Memory B cell (primary cell): ENCODE data around the gene ZBTB16.
A peak's percentile ranks its signal among the peaks of the same experiment; 100 is the strongest.

Experiments used
- ATAC-seq: fragments of 150-1000 bp; cut with Tn5 transposase; 2 replicates; pipeline ENCODE4 v1.10.0; 2021; ENCODE audit warnings: low read depth, mild to moderate bottlenecking, moderate library complexity
- DNase-seq, 2 donors: peaks; one replicate each; pipeline ENCODE4 v3.0.0; 2022; ENCODE audit warnings: low spot score in 2 of 2
- H3K27ac Mint-ChIP-seq: one replicate; pipeline ENCODE4 v1.8.0; 2022; ENCODE audit warnings: mild to moderate bottlenecking, moderate library complexity, mixed read lengths
- H3K27me3 Mint-ChIP-seq: one replicate; pipeline ENCODE4 v1.8.0; 2022; ENCODE audit warnings: mixed read lengths
- H3K36me3 Mint-ChIP-seq: one replicate; pipeline ENCODE4 v1.8.0; 2022; ENCODE audit warnings: mild to moderate bottlenecking, mixed read lengths
- H3K4me1 Mint-ChIP-seq: one replicate; pipeline ENCODE4 v1.8.0; 2022; ENCODE audit warnings: mixed read lengths
- H3K4me3 Mint-ChIP-seq: one replicate; pipeline ENCODE4 v1.8.0; 2022; ENCODE audit warnings: mild to moderate bottlenecking, moderate library complexity, mixed read lengths
- H3K9me3 Mint-ChIP-seq: one replicate; pipeline ENCODE4 v1.8.0; 2022; ENCODE audit warnings: mixed read lengths

The ZBTB16 gene

GRCh38 chr11:114078423-114078822 lies 18.9 kb downstream of the ZBTB16 start:
- peaks cover 24% of the 10 kb centered on the region for H3K4me1 Mint-ChIP-seq
- DNase-seq (no peak), ATAC-seq (no peak)
- no peaks in the 10 kb centered on the region for H3K9me3 Mint-ChIP-seq
- no peak overlapping the region for H3K27ac Mint-ChIP-seq
- no peaks in the 10 kb centered on the region for H3K36me3 Mint-ChIP-seq
- no peak overlapping the region for H3K4me3 Mint-ChIP-seq
- peaks cover 32% of the 10 kb centered on the region for H3K27me3 Mint-ChIP-seq

DNA sequence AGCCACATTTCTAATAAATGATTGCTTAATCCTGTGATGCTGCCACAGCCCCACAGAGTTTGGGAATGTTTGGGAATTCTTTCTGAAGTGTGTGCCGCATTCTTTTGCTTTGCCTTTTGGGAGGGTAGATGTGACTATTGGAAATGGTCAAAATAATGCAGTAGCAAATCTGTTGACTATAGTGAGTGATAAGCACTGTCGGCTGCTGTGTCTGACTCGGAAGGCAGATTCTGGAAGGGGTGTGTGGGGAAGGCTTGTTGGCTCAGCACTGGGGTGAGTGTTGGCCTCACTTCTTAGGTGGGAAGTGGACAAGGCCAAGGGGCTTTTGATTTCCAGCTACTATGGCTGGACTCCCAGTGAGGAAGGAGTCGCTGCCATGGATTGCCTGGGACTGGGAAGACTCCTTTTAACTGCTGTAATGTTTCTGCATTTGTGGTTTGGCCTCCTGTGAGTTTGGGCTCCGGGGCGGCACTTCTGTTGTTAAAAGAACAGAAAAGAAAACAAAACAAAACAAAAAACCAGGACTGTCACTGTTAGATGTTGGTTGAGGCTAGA lies 20.1 kb downstream of the ZBTB16 start:
- Mint-ChIP-seq H3K4me1 (peaks cover 27% of the 10 kb centered on the region), H3K27ac (no peak overlapping the region), H3K4me3 (no peak overlapping the region), H3K27me3 (peaks cover 39% of the 10 kb centered on the region), H3K36me3 (no peaks in the 10 kb centered on the region), H3K9me3 (no peaks in the 10 kb centered on the region)
- DNase-seq (no peak), ATAC-seq (no peak)

GRCh38 chr11:114080219-114080618 lies 20.7 kb downstream of the ZBTB16 start:
- H3K27ac Mint-ChIP-seq: no peak overlapping the region
- H3K9me3 Mint-ChIP-seq: no peaks in the 10 kb centered on the region
- peaks cover 36% of the 10 kb centered on the region for H3K27me3 Mint-ChIP-seq
- DNase-seq: no peak
- peaks cover 24% of the 10 kb centered on the region for H3K4me1 Mint-ChIP-seq
- ATAC-seq: no peak
- no peaks in the 10 kb centered on the region for H3K36me3 Mint-ChIP-seq
- H3K4me3 Mint-ChIP-seq: no peak overlapping the region

DNA sequence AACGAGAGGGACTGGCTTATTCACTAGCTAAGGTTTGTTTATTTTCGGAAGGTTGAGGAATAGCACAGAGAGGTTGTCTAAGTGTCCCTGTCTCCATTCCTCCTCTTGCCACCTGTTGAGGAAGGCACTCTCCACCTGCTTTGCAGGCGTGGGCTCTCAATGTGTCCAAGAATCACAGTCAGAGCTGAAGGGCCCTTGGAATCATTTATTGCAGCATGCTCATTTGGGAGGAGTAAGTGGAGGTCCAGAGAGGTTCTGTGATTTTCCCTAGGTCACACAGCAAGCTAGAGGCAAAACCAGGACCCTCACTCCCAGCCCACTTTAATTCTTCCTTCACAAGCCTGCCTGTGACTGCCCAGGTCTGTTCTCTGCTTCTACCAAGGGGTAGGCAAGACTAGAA lies 21.3 kb downstream of the ZBTB16 start:
- H3K27me3 Mint-ChIP-seq: peaks cover 35% of the 10 kb centered on the region
- peaks cover 24% of the 10 kb centered on the region for H3K4me1 Mint-ChIP-seq
- no peak overlapping the region for H3K4me3 Mint-ChIP-seq
- no peak for ATAC-seq
- no peak overlapping the region for H3K27ac Mint-ChIP-seq
- no peak for DNase-seq
- H3K9me3 Mint-ChIP-seq: no peaks in the 10 kb centered on the region
- H3K36me3 Mint-ChIP-seq: no peaks in the 10 kb centered on the region

DNA sequence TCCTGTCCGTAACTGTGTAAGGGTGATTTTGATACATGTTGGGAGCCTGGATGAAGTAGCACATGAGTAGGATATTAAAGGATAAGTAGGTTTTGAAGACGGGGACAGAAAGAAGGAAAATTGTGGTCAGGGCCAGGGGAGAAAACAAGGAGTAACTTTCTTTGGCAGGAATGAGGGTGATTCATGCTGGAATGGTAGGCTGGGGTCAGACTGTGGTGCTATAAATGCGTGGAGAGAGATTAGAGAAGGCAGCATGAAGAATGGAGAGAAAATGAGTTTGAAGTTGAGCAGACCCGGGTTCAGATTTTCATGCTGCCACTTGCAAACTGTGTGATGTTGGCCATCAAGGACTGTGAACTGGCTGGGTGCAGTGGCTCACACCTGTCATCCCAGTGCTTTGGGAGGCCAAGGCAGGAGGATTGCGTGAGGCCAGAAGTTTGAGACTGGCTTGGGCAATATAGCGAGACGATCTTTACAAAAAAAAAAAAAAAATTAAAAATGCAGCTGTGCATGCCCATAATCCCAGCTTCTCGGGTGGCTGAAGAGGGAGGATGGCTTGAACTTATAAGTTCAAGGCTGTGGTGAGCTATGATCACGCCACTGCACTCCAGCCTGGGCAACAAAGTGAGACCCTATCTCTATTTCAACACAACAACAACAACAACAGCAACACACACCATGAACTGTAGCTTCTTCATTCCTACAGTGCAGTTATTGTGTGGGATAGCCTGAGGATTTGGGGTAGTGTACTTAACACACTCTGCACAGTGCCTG lies 22.3 kb downstream of the ZBTB16 start:
- Mint-ChIP-seq H3K36me3 (no peaks in the 10 kb centered on the region), H3K27ac (no peak overlapping the region), H3K4me1 (peaks cover 24% of the 10 kb centered on the region), H3K9me3 (no peaks in the 10 kb centered on the region), H3K27me3 (peaks cover 36% of the 10 kb centered on the region), H3K4me3 (no peak overlapping the region)
- ATAC-seq (no peak), DNase-seq (no peak)

DNA sequence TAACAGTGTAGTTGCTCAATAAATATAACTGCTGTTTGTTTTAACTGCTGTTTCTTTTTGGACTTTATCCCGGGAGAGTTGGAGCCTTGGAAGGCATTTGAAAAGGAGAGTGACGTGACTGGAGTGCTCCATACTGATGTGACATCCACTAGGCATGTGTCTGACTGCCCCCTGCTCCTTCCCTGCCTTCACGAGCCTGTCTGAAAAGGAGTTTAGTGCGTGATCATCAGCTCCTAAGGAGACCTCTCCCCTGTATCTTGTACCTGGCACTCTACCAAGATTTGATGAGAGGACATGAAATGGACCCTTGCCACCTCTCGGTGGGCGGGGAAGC lies 22.9 kb downstream of the ZBTB16 start:
- no peak for ATAC-seq
- DNase-seq: no peak
- no peak overlapping the region for H3K4me3 Mint-ChIP-seq
- H3K27me3 Mint-ChIP-seq: peaks cover 36% of the 10 kb centered on the region
- H3K36me3 Mint-ChIP-seq: no peaks in the 10 kb centered on the region
- no peaks in the 10 kb centered on the region for H3K9me3 Mint-ChIP-seq
- H3K4me1 Mint-ChIP-seq: peaks cover 19% of the 10 kb centered on the region
- H3K27ac Mint-ChIP-seq: no peak overlapping the region

- H3K27ac Mint-ChIP-seq: no peak overlapping the region
- no peak for DNase-seq
- no peaks in the 10 kb centered on the region for H3K36me3 Mint-ChIP-seq
- H3K4me1 Mint-ChIP-seq: peaks cover 16% of the 10 kb centered on the region
- H3K27me3 Mint-ChIP-seq: peaks cover 36% of the 10 kb centered on the region
- no peak for ATAC-seq
- no peaks in the 10 kb centered on the region for H3K9me3 Mint-ChIP-seq
- no peak overlapping the region for H3K4me3 Mint-ChIP-seq
Measured at GRCh38 chr11:114082767-114083181, 23.3 kb downstream of the ZBTB16 start.

DNA sequence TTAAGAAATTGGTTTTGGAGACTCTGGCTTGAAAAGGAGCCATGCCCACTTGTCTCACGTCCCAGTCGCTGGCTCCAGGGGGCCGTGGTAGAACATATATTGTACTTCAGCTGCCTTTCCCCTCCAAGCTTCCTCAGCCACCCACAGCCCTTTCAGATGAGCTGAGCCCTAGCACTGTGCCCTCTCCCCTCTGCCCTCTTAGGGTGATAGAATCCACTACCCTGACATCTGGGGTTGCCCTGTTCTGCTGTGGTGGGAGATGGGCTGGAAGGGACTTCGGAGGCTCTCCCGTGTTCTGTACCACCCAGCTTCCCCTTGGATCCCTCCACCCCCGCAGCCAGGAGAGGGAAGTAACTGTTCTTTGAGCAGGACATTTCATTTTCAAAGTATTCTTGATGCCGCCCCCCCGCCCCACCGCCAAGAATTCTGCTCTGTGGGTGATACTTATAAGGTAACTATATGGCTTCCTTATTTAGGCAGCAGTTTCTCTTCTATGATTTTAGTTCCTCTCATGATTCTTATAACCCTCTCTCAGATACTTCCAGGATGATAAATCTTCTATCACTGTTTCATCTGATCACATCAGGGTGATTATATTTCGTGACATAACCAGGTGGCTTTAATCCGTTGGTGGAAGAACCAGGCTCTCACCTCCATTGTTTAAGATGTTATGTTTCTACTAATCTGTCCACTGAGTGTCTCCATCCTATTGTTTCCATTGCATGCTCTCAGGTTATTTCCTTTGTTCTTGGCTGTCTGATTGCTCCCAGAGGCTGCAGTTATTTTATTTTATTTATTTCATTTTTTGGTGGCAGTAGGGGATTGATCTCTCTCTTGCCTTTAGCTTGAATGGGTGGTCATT lies 24.1 kb downstream of the ZBTB16 start:
- Mint-ChIP-seq H3K4me3 (no peak overlapping the region), H3K4me1 (peaks cover 9% of the 10 kb centered on the region), H3K27me3 (peaks cover 33% of the 10 kb centered on the region), H3K27ac (no peak overlapping the region), H3K36me3 (no peaks in the 10 kb centered on the region), H3K9me3 (no peaks in the 10 kb centered on the region)
- ATAC-seq: peak; percentile 32
- no peak for DNase-seq

- Mint-ChIP-seq H3K4me1 (peaks cover 9% of the 10 kb centered on the region), H3K4me3 (no peak overlapping the region), H3K27ac (no peak overlapping the region), H3K36me3 (no peaks in the 10 kb centered on the region), H3K27me3 (peaks cover 29% of the 10 kb centered on the region), H3K9me3 (no peaks in the 10 kb centered on the region)
- ATAC-seq: no peak
- DNase-seq: no peak
Measured at GRCh38 chr11:114084414-114084813, 24.9 kb downstream of the ZBTB16 start.

DNA sequence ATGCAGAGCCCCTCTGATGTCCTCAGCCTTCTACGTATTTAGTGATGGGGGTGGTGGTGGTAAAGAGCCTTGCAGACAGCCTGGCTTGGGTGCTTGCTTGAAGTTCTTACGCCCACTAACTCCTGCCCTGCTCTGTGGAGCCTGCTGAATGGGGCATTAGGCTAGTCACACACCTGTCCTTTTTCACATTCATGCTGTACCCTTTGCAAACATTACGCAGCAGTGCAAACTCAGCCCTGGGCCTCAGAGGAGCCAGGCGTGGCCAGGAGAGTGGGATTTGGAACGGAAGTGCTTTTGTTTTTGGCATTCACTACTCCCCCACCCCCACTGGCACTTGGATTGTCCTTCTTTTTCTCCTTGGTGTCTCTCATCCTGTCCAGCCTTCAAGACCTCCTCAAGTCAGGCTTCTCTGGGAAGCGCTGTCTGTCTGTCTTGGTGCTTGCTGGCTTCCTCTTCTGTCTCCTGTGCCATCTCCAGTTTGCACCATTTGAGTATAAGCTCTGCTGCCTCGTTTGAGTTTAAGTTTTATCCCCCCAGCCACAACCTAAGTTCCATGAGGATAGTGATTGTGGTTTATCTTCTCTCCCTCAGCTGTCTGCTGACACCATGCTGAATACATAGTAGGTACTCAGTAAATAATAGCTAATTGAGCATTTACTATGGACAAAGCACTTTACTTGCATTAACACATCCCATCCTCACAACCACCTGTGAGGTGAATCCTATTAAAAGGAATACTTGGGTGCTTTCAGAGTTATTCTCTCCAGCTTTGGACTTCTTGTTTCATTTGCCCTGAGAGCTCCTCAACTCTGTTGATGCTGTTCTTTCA lies 26.7 kb downstream of the ZBTB16 start:
- ATAC-seq (no peak), DNase-seq (no peak)
- peaks cover 5% of the 10 kb centered on the region for H3K4me1 Mint-ChIP-seq
- no peaks in the 10 kb centered on the region for H3K36me3 Mint-ChIP-seq
- H3K9me3 Mint-ChIP-seq: no peaks in the 10 kb centered on the region
- H3K4me3 Mint-ChIP-seq: no peak overlapping the region
- peaks cover 28% of the 10 kb centered on the region for H3K27me3 Mint-ChIP-seq
- no peak overlapping the region for H3K27ac Mint-ChIP-seq

DNA sequence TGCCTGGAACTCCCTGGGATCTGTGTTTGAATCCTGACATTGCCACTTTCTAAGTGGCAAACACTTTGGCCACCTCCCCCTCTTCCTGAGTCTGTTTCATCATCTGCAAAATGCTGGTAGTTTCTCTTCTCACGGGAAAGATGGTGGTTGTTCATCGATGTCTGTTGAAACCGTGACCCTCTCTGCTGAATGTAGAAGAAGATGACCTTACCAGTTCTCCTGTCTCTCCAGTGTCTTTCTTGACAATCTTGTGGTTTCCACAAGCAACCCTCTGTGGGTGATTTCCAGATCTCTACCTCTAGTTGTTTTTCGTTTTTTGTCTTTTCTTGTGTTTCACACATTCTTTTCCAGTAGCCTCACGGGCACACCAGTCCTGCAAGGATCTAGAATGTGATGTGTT lies 27.5 kb downstream of the ZBTB16 start:
- DNase-seq (no peak), ATAC-seq (no peak)
- Mint-ChIP-seq H3K36me3 (no peaks in the 10 kb centered on the region), H3K4me1 (peaks cover 5% of the 10 kb centered on the region), H3K9me3 (no peaks in the 10 kb centered on the region), H3K4me3 (no peak overlapping the region), H3K27ac (no peak overlapping the region), H3K27me3 (peaks cover 28% of the 10 kb centered on the region)

GRCh38 chr11:114088216-114088615 lies 28.7 kb downstream of the ZBTB16 start:
- DNase-seq: no peak
- Mint-ChIP-seq H3K27ac (no peak overlapping the region), H3K9me3 (no peaks in the 10 kb centered on the region), H3K4me3 (no peak overlapping the region), H3K4me1 (peaks cover 5% of the 10 kb centered on the region), H3K36me3 (no peaks in the 10 kb centered on the region), H3K27me3 (peaks cover 23% of the 10 kb centered on the region)
- no peak for ATAC-seq

DNA sequence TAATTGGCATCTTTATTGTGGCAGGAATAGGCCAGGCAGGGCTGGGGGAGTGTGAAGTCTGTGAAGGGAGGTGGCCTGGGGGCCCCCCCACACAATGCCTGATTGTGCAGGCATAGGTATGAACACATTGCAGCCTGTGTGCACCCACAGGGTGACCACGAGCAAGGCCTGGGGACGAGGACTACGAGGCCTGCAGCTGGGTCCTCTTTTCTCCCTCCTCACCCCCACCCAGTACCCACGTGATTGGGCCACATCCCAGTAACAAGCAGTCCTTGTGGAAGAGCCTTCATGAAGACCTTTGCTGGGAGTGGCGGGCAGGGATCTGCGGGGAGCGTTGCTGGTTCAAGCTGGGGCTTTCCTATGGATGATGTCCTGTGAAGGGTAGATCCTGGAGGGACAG lies 29.3 kb downstream of the ZBTB16 start:
- no peaks in the 10 kb centered on the region for H3K9me3 Mint-ChIP-seq

GRCh38 chr11:114089748-114090147 lies 30.2 kb downstream of the ZBTB16 start:
- no peak for ATAC-seq
- Mint-ChIP-seq H3K36me3 (no peaks in the 10 kb centered on the region), H3K27ac (no peak overlapping the region), H3K9me3 (no peaks in the 10 kb centered on the region), H3K4me1 (no peaks in the 10 kb centered on the region), H3K4me3 (no peak overlapping the region), H3K27me3 (peaks cover 14% of the 10 kb centered on the region)
- DNase-seq: no peak

More for the DNA sequence above, 29.3 kb downstream of the ZBTB16 start:
- Mint-ChIP-seq H3K27ac (no peak overlapping the region), H3K4me3 (no peak overlapping the region), H3K27me3 (peaks cover 19% of the 10 kb centered on the region), H3K4me1 (peaks cover under 1% of the 10 kb centered on the region), H3K36me3 (no peaks in the 10 kb centered on the region)
- DNase-seq (no peak), ATAC-seq (no peak)
